GM19455 (cell line): ENCODE measurements around the gene PRM2.
A peak's percentile ranks its signal among the peaks of the same experiment; 100 is the strongest.

ENCODE experiments used
- ATAC-seq: cut with Tn5 transposase; IDR thresholded peaks from one replicate; pipeline ENCODE4 v1.9.1; 2021; ENCODE audit not compliant: unreplicated experiment

Gene PRM2

DNA sequence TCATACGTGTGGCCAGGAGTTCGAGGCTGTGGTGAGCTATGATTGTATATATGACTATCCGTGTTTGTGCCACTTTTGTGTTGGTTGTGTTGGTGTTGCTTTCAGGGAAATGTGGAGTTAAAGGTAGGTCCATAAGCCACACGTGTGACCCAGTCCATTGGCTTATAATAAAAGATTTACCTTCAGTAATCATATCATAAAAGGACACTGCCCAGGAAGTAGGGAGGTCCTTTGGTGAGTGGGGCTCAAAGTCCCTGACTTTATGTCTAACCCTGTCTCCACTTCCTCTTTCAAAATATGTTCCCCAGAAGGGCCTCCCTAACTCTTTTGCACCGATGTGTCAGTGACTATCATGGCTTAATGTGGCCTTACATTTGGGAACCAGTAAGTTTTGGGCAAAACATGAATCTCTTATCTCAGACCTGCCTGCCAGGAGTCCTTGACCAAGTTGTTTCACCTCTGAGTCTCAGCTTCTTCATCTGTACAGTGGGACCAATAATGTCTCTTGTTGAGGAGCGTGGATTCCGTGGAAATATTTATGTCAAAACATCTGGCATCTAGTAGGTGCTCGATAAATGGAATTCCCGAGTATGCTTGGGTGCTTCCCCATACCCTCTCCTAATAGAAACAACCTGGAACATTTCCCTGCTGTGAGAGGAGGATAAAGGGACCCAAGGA, 12.0 kb downstream of the PRM2 start:
- ATAC-seq: no peak

DNA sequence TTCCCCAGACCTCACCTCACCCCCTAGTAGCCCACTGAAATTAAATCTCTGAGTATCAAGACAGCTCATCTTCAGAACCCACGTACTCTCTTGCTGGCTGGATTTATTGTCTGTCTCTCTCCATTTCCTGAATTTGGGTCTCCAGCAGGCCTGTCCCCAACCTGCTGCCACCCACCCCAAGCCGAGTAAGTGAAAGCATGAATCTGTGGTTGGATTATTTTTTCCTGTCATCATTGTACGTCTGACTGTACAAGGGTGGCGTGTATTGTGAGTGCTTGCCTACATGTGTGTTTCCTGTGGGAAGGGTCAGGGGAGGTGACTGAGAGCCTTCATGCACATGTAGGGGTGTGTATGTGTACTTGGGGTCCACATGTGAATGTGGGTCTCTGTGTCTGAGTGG, 12.5 kb downstream of the PRM2 start:
- no peak for ATAC-seq

DNA sequence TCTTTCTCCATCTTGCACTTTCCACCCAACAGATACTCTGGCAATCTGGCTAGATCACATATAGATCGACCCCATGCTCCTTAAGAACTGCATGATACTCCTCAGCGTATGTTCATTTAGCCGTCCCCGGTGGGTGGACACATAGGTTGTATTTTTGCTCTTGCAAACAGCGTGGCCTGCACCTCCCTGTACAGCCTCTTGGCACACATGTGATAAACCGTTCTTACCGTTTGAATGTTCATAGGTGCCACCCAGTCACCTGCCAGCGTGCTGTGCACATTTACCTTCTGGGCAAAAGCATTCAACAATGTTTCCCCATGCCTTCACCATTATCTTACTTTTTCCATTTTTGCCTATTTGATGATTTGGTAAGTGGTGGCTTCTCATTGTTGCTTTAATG, 13.4 kb downstream of the PRM2 start:
- no peak for ATAC-seq

DNA sequence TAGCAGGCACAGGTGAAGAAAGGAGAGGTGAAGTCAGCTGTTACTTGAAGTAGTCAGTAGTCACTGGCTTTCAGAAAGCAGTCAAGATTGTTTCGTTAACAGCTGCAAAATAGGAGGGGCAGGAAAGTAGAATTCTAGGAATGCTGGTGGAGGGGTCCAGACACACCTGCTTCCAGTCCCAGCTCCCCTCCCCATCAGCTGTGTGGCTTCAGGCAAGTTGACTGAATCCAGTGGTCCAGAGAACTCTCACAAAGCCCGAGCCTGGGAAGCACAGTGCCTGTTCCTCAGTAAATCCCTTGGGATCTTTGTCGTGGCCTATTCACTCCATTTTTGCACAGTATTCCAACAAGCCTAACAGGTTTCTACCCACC, 15.7 kb downstream of the PRM2 start:
- ATAC-seq: no peak

DNA sequence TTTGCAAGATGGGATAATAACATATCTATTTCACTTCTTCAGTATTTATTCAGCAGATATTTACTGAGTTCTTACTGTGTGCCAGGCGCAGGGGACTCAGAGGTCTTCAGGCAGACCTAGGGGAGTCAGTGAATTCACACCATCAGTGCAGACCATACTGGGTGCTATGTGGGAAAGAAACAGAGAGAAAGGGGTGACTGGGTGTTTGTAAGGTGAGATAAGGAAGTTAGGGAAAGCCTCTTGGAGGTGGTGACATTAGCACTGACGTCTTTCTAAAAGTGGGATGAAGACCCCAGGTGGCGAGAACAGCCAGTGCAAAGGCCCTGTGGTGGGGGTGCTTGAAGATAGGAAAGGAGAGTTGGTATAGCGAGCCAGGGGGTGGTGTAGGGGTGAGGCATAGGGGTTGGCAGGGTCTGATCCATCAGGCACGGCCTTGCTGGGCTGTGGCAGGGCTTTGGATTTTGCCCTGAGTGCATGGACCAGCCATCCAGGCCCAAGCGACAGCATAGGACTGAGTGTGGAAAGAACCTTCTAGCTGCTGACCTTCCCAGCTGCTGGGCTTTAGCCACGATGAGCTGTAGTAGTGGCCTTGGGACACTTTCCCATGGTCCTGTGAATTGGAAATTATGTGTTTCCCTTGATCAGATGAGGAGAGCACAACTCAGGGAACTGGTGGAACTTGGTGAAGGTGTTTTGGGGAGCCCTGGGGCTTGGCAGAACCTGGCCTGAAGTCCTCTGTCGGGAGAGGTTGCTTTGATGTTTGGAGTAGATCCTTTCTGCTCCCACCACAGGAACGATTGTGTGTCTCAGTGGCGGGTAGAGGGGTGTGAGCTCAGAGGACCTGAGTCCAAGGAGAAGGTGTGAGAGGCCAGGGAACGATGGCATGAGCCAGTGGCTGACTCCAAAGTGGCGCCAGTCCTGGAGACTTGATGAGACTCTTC, 16.4 kb downstream of the PRM2 start:
- no peak for ATAC-seq

DNA sequence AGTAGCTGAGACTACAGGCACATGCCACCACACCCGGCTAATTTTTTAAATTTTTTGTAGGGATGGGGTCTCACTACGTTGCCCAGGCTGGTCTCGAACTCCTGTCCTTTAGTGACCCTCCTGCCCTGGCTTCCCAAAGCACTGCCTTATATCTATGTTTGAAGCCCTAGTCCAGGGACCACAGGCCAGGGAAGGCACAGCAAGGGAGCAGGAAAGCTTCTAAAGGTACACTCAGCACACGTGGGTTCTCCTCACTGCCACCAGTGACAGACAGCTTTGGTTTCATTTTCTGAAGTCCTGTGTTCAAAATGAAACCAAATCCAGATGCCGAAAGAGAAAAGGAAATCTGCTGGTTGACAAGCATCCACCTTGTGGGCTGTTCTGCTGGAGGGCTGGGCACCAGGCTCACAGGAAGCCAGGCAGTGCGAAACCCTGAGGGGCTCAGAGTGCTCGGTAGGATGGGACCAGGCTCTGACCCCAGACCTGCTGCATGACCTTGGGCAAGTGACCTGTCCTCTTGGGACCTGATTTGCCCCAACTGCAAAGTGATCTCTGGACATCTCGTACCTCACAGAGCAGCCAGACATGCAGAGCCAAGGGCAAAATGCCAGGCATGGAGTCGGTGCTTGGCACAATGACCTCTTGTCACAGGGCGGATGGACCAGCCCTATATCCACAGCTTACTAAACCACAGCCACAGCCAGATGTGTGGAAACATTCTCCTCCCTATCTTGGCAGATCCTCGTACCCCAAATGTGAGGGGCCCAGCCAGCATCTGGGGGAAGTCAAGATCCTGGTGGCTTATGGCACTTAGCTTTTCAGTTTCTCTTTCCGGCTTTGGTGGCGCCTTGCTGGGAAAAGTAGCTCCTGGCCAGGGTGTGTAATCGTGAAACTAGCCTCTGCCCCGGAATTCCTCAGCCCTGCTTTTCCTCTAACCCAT, 17.5 kb downstream of the PRM2 start:
- no peak for ATAC-seq

DNA sequence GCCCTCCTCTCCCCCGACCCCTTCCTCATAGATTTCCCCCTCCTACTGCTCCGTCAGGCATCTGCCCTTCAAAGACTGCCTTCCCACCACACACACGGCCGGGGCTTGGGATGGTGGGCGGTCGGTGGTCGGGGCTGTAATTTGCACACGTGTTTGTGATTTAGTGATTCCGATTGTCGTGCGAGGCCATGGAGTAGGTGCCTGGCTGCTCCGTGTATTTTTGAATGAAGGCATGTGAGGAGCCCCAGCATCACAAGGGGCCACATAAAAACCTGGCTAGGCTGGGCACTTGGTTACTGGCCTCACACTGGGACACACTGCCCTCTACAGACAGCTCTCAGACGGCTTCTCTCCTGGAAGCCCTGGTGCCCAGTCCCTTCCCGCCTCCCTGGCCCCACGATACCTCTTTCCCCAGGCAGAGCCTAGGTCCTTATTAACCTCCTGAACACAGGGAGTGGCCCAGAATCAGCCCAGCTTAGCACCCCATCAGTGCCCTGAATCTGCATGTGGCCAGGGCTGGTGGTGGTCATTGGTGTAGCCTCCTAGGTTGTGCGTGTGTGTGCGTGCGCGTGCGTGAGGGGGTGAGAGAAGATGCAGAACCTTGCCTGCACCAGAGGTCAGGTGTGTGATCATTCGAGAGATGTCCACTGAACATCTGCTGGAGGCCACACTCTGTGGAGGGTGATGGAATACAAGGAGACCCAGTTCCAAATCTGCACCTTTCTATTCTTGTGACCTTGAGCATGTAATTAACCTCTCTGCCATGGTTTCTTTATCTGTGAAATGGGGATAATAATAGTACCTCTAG, 18.9 kb downstream of the PRM2 start:
- ATAC-seq: no peak

DNA sequence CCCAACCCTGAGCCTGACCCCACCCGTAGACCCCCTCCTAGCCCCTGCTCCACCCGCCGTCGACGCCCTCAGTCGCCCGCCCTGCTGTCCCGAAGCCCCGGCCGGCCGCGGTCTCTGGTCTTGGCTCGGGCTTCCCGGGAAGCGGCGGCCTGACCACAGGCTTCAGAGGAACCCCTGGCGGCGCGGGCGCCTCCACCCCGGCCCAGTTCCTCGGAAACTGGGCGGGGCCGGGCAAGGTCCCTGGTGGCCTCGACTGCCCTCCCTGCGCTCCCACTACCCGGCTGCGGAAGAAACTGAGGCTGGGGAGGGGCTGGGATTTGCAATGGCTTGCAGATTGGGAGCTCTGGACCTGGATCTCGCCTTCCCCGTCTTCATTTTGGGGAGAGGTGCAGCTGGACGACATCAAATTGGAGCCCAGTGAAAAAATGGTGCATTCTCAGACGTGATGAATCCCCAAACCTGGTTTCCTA, 19.6 kb downstream of the PRM2 start:
- no peak for ATAC-seq

DNA sequence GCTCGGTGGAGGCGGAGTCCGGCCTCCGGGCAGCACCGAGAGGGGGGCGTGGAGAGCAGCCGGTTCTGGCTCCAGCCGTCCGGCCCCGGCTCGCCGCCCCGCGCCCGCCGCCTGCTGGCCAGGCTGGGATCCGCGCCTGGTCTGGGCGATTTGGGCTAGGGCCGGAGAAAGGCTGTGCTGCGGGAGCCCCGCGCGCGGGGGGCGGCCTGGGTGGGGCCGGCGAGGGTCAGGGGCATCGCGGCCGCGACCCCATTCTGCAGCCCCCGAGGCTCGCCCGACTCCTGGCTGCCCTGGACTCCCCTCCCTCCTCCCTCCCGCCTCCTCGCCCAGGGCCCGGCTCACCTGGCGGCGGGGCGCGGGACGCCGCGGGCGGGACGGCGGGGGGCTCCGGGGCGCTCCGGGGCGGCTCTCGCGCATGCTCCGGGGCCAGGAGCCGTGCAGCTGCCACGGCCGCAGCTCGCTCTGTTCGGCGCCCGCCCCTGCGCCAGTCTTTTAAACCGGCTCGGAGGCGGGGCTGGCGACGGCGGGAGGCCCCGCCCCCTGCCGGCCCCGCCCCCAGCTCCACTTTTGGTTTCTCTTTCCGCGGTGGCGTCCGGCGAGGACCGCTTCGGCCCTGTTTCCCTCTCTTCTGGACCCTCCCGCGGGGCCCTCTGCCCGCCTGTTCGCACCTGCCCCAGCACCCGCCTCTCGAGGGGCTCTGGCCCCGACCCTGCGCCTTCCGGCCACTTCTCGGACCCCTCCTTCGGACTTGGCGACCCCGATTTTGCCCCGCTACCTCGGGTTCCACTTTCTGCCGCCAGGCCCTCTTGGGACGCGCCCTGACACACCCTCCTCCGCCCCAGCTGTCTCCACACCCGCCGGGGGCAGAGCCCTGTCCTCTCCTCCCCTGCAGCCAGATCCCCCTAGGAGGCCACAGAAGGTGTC, 20.3 kb downstream of the PRM2 start, which contains the start of gene SOCS1:
SOCS1 (minus strand) TSS at position 468 of the 924 bp plus-strand sequence. CDS start 726 bp downstream, outside the sequence.
- peak; percentile 55 for ATAC-seq

DNA sequence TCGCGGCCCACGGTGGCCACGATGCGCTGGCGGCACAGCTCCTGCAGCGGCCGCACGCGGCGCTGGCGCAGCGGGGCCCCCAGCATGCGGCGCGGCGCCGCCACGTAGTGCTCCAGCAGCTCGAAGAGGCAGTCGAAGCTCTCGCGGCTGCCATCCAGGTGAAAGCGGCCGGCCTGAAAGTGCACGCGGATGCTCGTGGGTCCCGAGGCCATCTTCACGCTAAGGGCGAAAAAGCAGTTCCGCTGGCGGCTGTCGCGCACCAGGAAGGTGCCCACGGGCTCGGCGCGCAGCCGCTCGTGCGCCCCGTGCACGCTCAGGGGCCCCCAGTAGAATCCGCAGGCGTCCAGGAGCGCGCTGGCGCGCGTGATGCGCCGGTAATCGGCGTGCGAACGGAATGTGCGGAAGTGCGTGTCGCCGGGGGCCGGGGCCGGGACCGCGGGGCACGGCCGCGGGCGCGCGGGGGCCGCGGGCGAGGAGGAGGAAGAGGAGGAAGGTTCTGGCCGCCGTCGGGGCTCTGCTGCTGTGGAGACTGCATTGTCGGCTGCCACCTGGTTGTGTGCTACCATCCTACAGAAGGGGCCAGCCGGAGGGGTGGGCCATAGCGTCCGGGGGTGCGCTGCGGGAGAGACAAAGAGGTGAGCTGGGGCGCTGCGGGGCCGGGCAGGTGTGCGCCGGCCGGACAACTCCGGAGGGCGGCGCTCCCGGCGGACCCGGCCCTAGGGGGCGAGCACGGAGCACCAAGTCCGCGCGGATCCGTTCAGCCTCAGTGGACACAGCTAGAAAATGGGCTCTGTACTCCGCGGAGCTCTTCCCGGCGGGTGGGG, 21.2 kb downstream of the PRM2 start:
- ATAC-seq: no peak

DNA sequence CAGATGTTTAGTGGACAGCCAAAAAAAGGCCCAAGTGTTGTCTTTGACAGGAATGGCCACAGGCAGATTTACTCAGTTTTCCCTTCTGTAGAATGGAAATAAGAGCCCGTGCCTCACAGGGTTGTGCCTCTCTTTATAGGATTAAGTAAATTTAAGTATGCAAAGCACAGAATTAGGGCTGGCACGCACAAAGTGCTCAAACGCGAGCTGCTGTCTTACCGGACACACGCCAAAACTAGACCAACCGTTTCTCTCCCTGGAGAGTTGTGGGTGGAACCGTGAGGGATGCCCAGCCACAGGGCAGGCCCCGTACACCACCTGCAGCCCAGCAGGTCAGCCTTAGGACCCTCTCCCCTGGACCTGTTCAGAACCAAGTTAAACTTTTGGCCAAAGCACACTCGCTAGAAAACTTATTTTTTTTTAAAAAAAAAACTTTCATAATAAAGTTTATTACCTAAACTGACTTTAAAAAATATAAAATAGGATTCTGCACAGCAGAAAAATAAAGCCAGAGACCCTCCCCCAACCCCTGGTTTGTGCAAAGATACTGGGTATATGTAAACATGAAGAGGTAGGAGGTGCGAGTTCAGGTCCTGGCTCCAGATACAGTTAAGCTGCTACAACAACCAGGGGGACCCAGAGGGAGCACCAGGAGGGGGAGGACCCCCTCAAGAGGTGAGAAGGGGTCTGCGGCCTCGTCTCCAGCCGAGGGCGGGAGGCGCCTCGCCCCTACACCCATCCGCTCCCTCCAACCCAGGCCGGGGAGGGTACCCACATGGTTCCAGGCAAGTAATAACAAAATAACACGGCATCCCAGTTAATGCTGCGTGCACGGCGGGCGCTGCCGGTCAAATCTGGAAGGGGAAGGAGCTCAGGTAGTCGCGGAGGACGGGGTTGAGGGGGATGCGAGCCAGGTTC, 22.0 kb downstream of the PRM2 start:
- ATAC-seq: no peak

DNA sequence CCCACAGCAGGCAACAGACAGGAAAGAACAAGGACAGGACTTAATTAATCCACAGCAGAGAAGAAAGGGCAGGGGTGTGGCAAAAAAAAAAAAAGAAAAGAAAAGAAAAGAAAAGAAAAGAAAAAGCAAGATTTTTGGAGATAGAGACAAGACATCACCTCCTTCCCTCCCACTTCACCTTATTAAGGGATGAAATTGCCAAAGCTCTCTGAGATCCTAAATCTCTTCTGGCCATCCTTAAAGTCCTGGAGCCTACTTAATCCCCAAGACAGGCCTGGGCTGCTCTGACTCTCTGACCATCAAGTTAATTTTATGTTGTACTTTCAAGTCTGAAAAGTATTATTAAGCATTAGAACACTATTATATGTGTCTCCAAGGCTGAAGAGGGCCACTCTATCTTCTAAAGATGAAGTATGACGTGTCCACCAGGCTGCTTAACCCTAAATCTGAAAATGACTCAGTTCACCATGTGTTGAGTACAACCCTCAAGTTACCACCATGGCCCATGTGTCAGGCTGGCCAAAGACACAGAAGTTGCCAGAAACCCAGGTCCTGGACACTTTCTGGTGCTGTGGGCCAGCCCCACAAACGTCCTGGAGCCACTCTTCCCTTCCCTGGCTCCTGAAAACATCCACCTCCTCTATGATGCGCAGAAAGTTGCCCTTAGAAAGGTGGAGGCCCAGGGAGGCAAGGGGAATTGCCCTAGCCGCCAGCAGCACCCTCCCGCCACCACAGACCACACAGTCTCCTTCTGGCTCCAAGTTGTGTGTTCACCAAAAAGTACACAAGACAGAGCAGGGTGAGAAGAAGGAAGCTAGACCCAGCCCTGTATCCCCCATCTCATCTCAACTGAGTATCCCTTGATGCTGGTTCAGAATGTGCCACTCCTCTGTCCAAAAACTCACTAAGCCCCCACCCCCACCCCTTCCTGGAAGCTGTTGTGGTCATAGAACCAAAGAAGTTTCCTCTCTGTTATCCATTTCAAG, 23.0 kb downstream of the PRM2 start:
- no peak for ATAC-seq

DNA sequence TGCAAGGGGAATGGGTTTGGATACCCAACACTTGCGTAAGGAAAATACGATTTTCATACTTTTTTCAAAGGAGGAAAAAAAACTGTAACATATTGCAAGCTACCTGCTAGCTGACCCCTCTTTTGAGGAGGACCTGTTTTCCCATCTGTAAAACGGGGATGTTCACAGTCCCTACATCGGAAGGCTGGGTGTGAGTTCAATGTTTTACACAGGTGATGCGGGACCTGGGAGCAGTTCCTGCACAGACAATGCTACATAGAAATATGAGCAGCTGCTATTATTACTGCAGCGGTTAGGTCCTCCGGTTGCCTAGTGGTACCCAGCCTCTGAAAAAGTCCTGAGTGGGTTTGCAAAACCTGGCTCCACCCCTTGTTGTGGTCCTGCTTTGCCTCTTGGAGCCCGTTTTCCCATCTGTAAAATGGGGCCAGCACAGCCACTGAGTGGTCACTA, 23.8 kb downstream of the PRM2 start:
- ATAC-seq: no peak

DNA sequence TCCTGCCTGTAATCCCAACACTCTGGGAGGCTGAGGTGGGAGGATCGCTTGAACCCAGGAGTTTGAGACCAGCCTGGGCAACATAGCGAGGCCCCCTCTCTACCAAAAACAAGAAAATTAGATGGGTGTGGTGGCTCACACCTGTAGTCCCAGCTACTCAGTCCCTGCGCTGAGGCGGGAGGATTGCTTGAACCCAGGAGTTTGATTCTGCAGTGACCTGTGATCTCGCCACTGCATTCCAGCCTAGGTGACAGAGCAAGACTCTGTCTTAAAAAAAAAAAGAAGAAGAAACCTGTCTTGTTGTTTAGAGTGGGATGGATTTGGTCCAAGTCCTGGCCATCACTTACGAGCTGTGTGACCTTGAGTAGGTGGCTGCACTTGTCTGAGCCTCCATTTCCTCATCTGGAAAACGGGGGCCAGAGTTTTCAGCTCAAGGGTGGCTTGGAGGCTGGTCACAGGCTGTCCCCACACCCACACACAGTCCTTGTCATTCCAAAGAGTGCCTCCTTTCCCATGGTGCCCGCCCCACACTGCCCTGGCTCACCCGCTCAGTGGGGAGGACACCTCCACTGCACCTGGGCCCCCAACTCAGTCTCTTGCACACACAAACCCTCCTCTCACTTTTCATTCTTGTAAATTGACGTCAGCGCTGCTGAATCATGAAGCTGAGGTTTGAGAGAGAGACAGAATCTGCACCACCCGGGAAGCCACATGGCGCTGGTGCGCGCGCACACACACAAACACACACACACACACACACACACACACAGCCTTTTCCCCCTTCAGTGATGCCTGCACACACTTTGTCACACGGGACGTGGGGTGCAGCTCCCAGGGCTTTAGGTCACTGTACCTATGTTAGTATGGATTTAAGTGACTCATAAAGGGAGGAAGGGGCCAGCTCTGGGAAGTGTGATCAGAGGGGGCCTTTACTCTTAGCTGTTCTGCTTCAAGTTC, 24.5 kb downstream of the PRM2 start:
- ATAC-seq: no peak
